HepG2 (cell line): Measurements from ENCODE around the gene LITAFD. TPM values are rescaled to one million over a fixed set of nuclear protein-coding genes. Genes with fewer than 3 reads are reported as not detected.
A peak's percentile ranks its signal among the peaks of the same experiment; 100 is the strongest.

Experiments used
- ATAC-seq: fragments of 200-7000 bp; cut with Tn5 transposase; 3 replicates; pipeline ENCODE4 v1.9.1; 2020; ENCODE audit warnings: mild to moderate bottlenecking, moderate library complexity
- BruUV-seq: library from RNA; stranded (reverse); fragments of 400-500 nt; replicated peaks from 2 replicates; lab custom pipeline; 2021; lab: Mats Ljungman, UMichigan
- CTCF ChIA-PET: fragments of 300-600 bp; formaldehyde crosslinking; extraction: SDS; loops from one replicate; lab custom pipeline; 2021; ENCODE audit warnings: low total read pairs, inconsistent platforms, low intra/inter-chr PET ratio; lab: Yijun Ruan, JAX
- POLR2A ChIA-PET: fragments of 350-600 bp; sonication (Branson Sonifier 250); formaldehyde crosslinking; loops from one replicate; lab custom pipeline; 2020; ENCODE audit warnings: antibody characterized with exemption, inconsistent platforms; lab: Yijun Ruan, JAX
- DNase-seq: peaks from one replicate; pipeline ENCODE4 v3.0.0-alpha.2; 2015; ENCODE audit warnings: low spot score
- FAIRE-seq: peaks from 3 replicates; lab custom pipeline; 2011; peaks lifted over from hg19 to GRCh38; lab: Jason Lieb, UNC
- H2AFZ ChIP-seq: one replicate; pipeline ENCODE4 v1.6.1; 2011; ENCODE audit warnings: low read length, inconsistent platforms
- H3K27ac ChIP-seq: fragments of 300-600 bp; 3 replicates; pipeline ENCODE4 v1.8.0; 2011; ENCODE audit warnings: mixed run types, mild to moderate bottlenecking, mixed read lengths, low read length, inconsistent platforms; ENCODE audit not compliant: insufficient read depth; ENCODE audit errors: extremely low read length
- H3K27me3 ChIP-seq, 2 experiments: fragments of 200-600 bp in 1 of 2; 2 replicates in 1 of 2; 3 replicates in 1 of 2; pipeline versions ENCODE4 v1.6.0 to v1.8.0; 2011; ENCODE audit warnings: low read length in 2 of 2, mild to moderate bottlenecking in 2 of 2, moderate library complexity in 2 of 2, inconsistent platforms in 1 of 2; ENCODE audit not compliant: insufficient read depth in 2 of 2, control insufficient read depth in 1 of 2
- H3K36me3 ChIP-seq, 2 experiments: fragments of 200-600 bp in 1 of 2; replicated peaks in 1 of 2; 2 replicates in 1 of 2; 3 replicates in 1 of 2; pipeline versions ENCODE4 v1.5.1 to v1.8.0; 2011; ENCODE audit warnings: low read length in 2 of 2, inconsistent platforms in 1 of 2; ENCODE audit not compliant: insufficient read depth in 2 of 2, control insufficient read depth in 1 of 2
- H3K4me1 ChIP-seq: 2 replicates; pipeline ENCODE4 v1.5.1; 2012; ENCODE audit warnings: low read length, inconsistent platforms; ENCODE audit not compliant: insufficient read depth
- H3K4me2 ChIP-seq: 2 replicates; pipeline ENCODE4 v1.6.0; 2011; ENCODE audit warnings: low read depth, low read length, inconsistent platforms
- H3K4me3 ChIP-seq, 3 experiments: fragments of 200-600 bp in 1 of 3; sonication (generic), shearing (Covaris generic) in 1 of 3; replicated peaks in 1 of 3; 2 replicates each; pipeline ENCODE4 v1.5.1; 2011 to 2016; ENCODE audit warnings: low read length in 3 of 3, inconsistent platforms in 2 of 3, low read depth in 2 of 3, mild to moderate bottlenecking in 2 of 3, control low read depth in 1 of 3, mixed read lengths in 1 of 3; ENCODE audit not compliant: insufficient read depth in 1 of 3
- H3K79me2 ChIP-seq: one replicate; pipeline ENCODE4 v1.6.1; 2011; ENCODE audit warnings: low read length, inconsistent platforms; ENCODE audit not compliant: insufficient read depth
- H3K9ac ChIP-seq: 2 replicates; pipeline ENCODE4 v1.6.0; 2011; ENCODE audit warnings: mild to moderate bottlenecking, low read depth, low read length, inconsistent platforms; ENCODE audit not compliant: insufficient read depth
- H3K9me3 ChIP-seq: 2 replicates; pipeline ENCODE4 v1.5.1; 2012; ENCODE audit warnings: mild to moderate bottlenecking, low read length
- H4K20me1 ChIP-seq: 2 replicates; pipeline ENCODE4 v1.6.0; 2011; ENCODE audit warnings: inconsistent platforms, mild to moderate bottlenecking, low read length, moderate library complexity; ENCODE audit not compliant: insufficient read depth
- ATF7 ChIP-seq, 2 experiments: fragments of 450-650 bp in 1 of 2; sonication (generic) in 1 of 2; formaldehyde crosslinking in 1 of 2; IDR thresholded peaks; 2 replicates each; pipeline versions ENCODE4 v1.4.0 to v1.6.1; 2016 to 2020; ENCODE audit warnings: antibody characterized with exemption in 1 of 2, mild to moderate bottlenecking in 1 of 2, missing genetic modification reagents in 1 of 2
- FOXJ3 ChIP-seq: sonication (generic); formaldehyde crosslinking; IDR thresholded peaks from 2 replicates; pipeline ENCODE4 v1.4.0; 2020; ENCODE audit warnings: missing genetic modification reagents, mild to moderate bottlenecking, borderline replicate concordance
- MAF1 ChIP-seq: sonication (generic); formaldehyde crosslinking; IDR thresholded peaks from 2 replicates; pipeline ENCODE4 v1.5.0; 2020; ENCODE audit warnings: missing genetic modification reagents, borderline replicate concordance
- MAFF ChIP-seq: IDR thresholded peaks from 2 replicates; pipeline ENCODE4 v1.6.1; 2011; ENCODE audit warnings: low read depth, low read length, improper control_type of control experiment
- PHB2 ChIP-seq: fragments of 450-650 bp; IDR thresholded peaks from 2 replicates; pipeline ENCODE4 v1.6.1; 2018; ENCODE audit not compliant: partially characterized antibody
- ZFP82 ChIP-seq: sonication (generic); formaldehyde crosslinking; IDR thresholded peaks from 2 replicates; pipeline ENCODE4 v1.5.1; 2020; ENCODE audit warnings: mild to moderate bottlenecking, missing genetic modification reagents, borderline replicate concordance
- ZNF253 ChIP-seq: sonication (generic); formaldehyde crosslinking; IDR thresholded peaks from 2 replicates; pipeline ENCODE4 v1.8.0; 2022; ENCODE audit warnings: mild to moderate bottlenecking, missing genetic modification reagents, borderline replicate concordance
- ZNF260 ChIP-seq: sonication (generic); formaldehyde crosslinking; IDR thresholded peaks from 2 replicates; pipeline ENCODE4 v1.4.0; 2020; ENCODE audit warnings: missing genetic modification reagents, low read depth, mild to moderate bottlenecking, borderline replicate concordance
- ZNF543 ChIP-seq: sonication (generic); formaldehyde crosslinking; IDR thresholded peaks from 2 replicates; pipeline ENCODE4 v1.4.0; 2020; ENCODE audit warnings: mild to moderate bottlenecking, missing genetic modification reagents
- ZNF709 ChIP-seq: sonication (generic); formaldehyde crosslinking; IDR thresholded peaks from 2 replicates; pipeline ENCODE4 v1.5.0; 2020; ENCODE audit warnings: mild to moderate bottlenecking, missing genetic modification reagents
- ZNF749 ChIP-seq: sonication (generic); formaldehyde crosslinking; IDR thresholded peaks from 2 replicates; pipeline ENCODE4 v1.8.0; 2022; ENCODE audit warnings: mild to moderate bottlenecking, missing genetic modification reagents, moderate library complexity, borderline replicate concordance
- WGBS: methylation state at CpG from one replicate; pipeline ENCODE4 v1.1.6; 2017; ENCODE audit warnings: low lambda C conversion rate; 5-methylcytosine and 5-hydroxymethylcytosine counted together
- in situ Hi-C: cut with HindIII; loops from 2 replicates; pipeline ENCODE4 v1.10.0; 2017; ENCODE audit warnings: low pct_unique_long_range_greater_than_20kb; ENCODE audit not compliant: extremely low pct_ligation_motif_present
- intact Hi-C: fragments of 100-400 bp; cut with micrococcal nuclease; formaldehyde crosslinking; loops from one replicate; pipeline ENCODE4 v1.10.0; 2022; ENCODE audit not compliant: unreplicated experiment
- polyA plus RNA-seq, 8 experiments: library from polyadenylated mRNA; depleted of rRNA in 3 of 8; stranded (reverse) in 7 of 8; unstranded in 1 of 8; fragments of >200 nt; fragmentation: Illumina TruSeq in 4 of 8; extraction: Trizol in 4 of 8; gene quantifications; 2 replicates each; pipeline versions ENCODE4 v1.2.1 to v1.2.3, GENCODE V29; 2011 to 2016; ENCODE audit warnings: low read depth in 4 of 8, missing spikeins in 1 of 8, mixed read lengths in 1 of 8; ENCODE audit not compliant: insufficient read depth in 1 of 8
- total RNA-seq, 5 experiments: library from RNA; depleted of rRNA; stranded (reverse); fragments of >200 nt; fragmentation: Illumina TruSeq; extraction: Trizol; gene quantifications; 2 replicates each; pipeline ENCODE4 v1.2.3, GENCODE V29; 2016; ENCODE audit warnings: low read depth in 1 of 5
- TF ChIP-seq, protein P1 (sequence below): sonication (generic); formaldehyde crosslinking; IDR thresholded peaks from 2 replicates; pipeline ENCODE4 v1.8.0; 2022; ENCODE audit warnings: missing genetic modification reagents, low read depth, mild to moderate bottlenecking, borderline replicate concordance
- TF ChIP-seq, protein P2 (sequence below): sonication (generic); formaldehyde crosslinking; IDR thresholded peaks from 2 replicates; pipeline ENCODE4 v1.4.0; 2020; ENCODE audit warnings: mild to moderate bottlenecking, missing genetic modification reagents
- TF ChIP-seq, protein P3 (sequence below): IDR thresholded peaks from 2 replicates; pipeline ENCODE4 v1.6.1; 2016; ENCODE audit warnings: missing compliant biosample characterization, missing genetic modification reagents, borderline replicate concordance
- TF ChIP-seq, protein P4 (sequence below): sonication (generic); formaldehyde crosslinking; IDR thresholded peaks from 2 replicates; pipeline ENCODE4 v1.8.0; 2022; ENCODE audit warnings: missing genetic modification reagents, mild to moderate bottlenecking, moderate library complexity, borderline replicate concordance
- TF ChIP-seq, protein P5 (sequence below): sonication (generic); formaldehyde crosslinking; IDR thresholded peaks from 2 replicates; pipeline ENCODE4 v1.8.0; 2023; ENCODE audit warnings: mild to moderate bottlenecking, missing genetic modification reagents

LITAFD gene
- total and polyA plus RNA-seq, 2 of the 13 experiments (the other 11 are each of a cell fraction or from before 2014, with no cell fraction given) = not detected

DNA sequence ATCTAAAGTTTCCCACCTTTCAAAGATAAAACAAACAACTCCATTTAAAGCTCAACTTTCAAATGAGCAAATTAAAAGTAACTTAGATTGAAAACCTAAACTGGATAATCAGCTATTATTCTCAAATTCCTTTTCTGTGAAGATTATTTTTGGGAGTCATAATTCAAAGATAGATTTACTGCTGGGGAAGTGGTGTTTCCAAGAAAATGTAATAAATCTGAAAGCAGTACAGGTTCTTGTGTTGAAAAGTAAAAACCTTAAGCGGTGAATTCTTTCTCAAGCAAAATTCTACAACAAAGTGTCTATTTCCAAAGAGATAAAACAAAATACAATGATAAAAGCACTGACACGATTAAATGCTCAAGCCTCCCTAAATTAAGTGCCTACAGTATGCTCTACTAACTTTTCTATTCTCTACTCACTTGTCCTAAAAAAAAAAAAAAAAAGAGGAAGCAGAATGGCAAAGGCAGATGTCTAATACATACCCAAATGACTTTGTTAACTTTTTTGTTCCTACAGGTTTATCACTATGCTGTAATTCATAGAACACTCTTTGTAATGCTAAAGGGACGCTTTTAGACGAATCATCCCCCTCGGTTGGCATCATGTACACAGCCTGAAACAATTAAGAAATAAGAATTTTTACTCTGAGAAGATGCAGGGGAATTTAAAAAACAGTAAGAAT is 34.5 kb downstream of the LITAFD start:
- H3K4me1 ChIP-seq = no peaks in the 10 kb centered on the region
- no peaks in the 10 kb centered on the region for H3K9me3 ChIP-seq
- WGBS = 97% methylated on average over 5 of the region's 5 CpGs
- ATAC-seq (no peak), FAIRE-seq (peak; percentile 8), DNase-seq (no peak)
- H3K27me3 ChIP-seq = no peaks in the 10 kb centered on the region
- no peak overlapping the region for H3K4me3 ChIP-seq
- intact Hi-C loops (no loop called here), in situ Hi-C loops (no loop called here)
- H3K27ac ChIP-seq = no peak overlapping the region
- H3K4me2 ChIP-seq = no peak overlapping the region
- peaks cover 17% of the 10 kb centered on the region for H3K79me2 ChIP-seq
- TF ChIP-seq, protein P1, sequence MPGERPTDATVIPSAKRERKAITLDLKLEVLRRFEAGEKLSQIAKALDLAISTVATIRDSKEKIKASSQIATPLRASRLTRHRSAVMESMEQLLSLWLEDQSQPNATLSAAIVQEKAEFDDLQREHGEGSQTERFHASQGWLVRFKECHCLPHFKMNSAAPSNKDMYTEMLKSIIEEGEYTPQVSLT (CRISPR knock-in tag) = no peak
- TF ChIP-seq, protein P2, sequence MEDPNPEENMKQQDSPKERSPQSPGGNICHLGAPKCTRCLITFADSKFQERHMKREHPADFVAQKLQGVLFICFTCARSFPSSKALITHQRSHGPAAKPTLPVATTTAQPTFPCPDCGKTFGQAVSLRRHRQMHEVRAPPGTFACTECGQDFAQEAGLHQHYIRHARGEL = no peak
- no peak for TF ChIP-seq ATF7 (IDR thresholded peaks at IDR 0.05)
- no peak for TF ChIP-seq ATF7 (CRISPR knock-in tag; IDR thresholded peaks at IDR 0.05)
- no peak for TF ChIP-seq ZNF253 (CRISPR knock-in tag)
- TF ChIP-seq MAFF = no peak
- TF ChIP-seq ZNF260 (CRISPR knock-in tag) = no peak
- no peak for TF ChIP-seq PHB2
- no peak for TF ChIP-seq MAF1
- TF ChIP-seq, protein P3, sequence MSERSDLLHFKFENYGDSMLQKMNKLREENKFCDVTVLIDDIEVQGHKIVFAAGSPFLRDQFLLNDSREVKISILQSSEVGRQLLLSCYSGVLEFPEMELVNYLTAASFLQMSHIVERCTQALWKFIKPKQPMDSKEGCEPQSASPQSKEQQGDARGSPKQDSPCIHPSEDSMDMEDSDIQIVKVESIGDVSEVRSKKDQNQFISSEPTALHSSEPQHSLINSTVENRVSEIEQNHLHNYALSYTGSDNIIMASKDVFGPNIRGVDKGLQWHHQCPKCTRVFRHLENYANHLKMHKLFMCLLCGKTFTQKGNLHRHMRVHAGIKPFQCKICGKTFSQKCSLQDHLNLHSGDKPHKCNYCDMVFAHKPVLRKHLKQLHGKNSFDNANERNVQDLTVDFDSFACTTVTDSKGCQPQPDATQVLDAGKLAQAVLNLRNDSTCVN (CRISPR knock-in tag) = no peak
- no peak for TF ChIP-seq ZNF749 (CRISPR knock-in tag)
- TF ChIP-seq ZNF709 (CRISPR knock-in tag) = no peak
- TF ChIP-seq ZFP82 (CRISPR knock-in tag) = no peak
- no peak for TF ChIP-seq FOXJ3 (CRISPR knock-in tag)
- TF ChIP-seq, protein P4, sequence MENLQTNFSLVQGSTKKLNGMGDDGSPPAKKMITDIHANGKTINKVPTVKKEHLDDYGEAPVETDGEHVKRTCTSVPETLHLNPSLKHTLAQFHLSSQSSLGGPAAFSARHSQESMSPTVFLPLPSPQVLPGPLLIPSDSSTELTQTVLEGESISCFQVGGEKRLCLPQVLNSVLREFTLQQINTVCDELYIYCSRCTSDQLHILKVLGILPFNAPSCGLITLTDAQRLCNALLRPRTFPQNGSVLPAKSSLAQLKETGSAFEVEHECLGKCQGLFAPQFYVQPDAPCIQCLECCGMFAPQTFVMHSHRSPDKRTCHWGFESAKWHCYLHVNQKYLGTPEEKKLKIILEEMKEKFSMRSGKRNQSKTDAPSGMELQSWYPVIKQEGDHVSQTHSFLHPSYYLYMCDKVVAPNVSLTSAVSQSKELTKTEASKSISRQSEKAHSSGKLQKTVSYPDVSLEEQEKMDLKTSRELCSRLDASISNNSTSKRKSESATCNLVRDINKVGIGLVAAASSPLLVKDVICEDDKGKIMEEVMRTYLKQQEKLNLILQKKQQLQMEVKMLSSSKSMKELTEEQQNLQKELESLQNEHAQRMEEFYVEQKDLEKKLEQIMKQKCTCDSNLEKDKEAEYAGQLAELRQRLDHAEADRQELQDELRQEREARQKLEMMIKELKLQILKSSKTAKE (CRISPR knock-in tag) = no peak
- TF ChIP-seq, protein P5, sequence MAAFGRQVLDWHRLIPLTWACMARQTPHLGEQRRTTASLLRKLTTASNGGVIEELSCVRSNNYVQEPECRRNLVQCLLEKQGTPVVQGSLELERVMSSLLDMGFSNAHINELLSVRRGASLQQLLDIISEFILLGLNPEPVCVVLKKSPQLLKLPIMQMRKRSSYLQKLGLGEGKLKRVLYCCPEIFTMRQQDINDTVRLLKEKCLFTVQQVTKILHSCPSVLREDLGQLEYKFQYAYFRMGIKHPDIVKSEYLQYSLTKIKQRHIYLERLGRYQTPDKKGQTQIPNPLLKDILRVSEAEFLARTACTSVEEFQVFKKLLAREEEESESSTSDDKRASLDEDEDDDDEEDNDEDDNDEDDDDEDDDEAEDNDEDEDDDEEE = no peak
- TF ChIP-seq ZNF543 (CRISPR knock-in tag) = no peak
- no peak overlapping the region for H2AFZ ChIP-seq
- peaks cover 71 to 98% of the 10 kb centered on the region in 2 experiments for H3K36me3 ChIP-seq
- CTCF ChIA-PET = no interaction called here
- H4K20me1 ChIP-seq = peaks cover 6% of the 10 kb centered on the region
- POLR2A ChIA-PET = interaction anchor here (1.4 kb wide), 1 partner anchor 48 kb away, joined by 3 read pairs; the partner anchor contains the start of gene CARHSP1
- H3K9ac ChIP-seq = no peak overlapping the region
- no TSS peak for BruUV-seq
